Measurements from ENCODE around the gene MAST4. TPM values are rescaled to one million over a fixed set of nuclear protein-coding genes. Genes with fewer than 3 reads are reported as not detected.

MAST4 gene
- total and polyA plus RNA-seq, 2 of the 8 experiments (the other 6 are each of a cell fraction or from before 2014, with no cell fraction given), result 1.5 to 2.6 TPM

DNA sequence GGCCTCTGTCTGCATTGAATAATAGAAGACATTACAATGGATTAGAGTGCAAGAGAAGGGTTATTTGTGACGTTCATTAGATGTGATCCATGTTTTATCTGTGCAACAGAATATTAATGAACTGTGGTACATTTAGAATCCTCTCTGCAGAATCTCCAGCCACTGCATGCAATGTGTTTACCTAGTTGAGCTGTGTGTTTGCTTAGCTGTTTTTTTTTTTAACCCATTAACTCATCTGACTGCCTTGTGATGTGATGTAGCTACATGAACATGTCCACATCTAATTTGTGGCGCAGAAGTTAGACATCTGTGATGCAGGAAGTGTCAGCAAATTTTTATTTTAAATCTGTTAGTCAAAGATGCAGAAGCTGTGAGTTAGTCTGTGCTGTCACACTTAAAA lies 363.5 kb downstream of the MAST4 start:
- no peaks in the 10 kb centered on the region; the same call in 1 of the 2 replicates for H3K23me2 ChIP-seq (ENCODE audit: low read depth, low read length)
- H3K23ac ChIP-seq (ENCODE audit: insufficient read length), result no peak overlapping the region
- FAIRE-seq (no peak), DNase-seq (ENCODE audit: low read depth in 1 of 2, low spot score in 2 of 2) (no peak)
- no peak overlapping the region for H2BK15ac ChIP-seq (ENCODE audit: low read length)
- no peaks in the 10 kb centered on the region for H3K79me2 ChIP-seq (ENCODE audit: control insufficient read depth in 1 of 2, insufficient read depth in 2 of 2, low read length in 2 of 2)
- H3K79me1 ChIP-seq (ENCODE audit: low read depth, low read length), result no peaks in the 10 kb centered on the region
- H4K20me1 ChIP-seq (replicated peaks in 1 of 2; ENCODE audit: control insufficient read depth in 1 of 2, insufficient read depth in 2 of 2, low read length in 2 of 2), result no peaks in the 10 kb centered on the region
- H2AK5ac ChIP-seq (ENCODE audit: low read depth, low read length), result no peak overlapping the region
- no peak overlapping the region for H4K91ac ChIP-seq (replicated peaks; ENCODE audit: insufficient read length, low read length)
- ChIA-PET CTCF (ENCODE audit: partially characterized antibody) (interaction anchor here (1.3 to 5.5 kb wide), 3 partner anchors 10 to 189 kb away, joined by 3 to 23 read pairs (median 3); no protein-coding TSS in a partner anchor), POLR2A (ENCODE audit: partially characterized antibody) (interaction anchor here (1.3 kb wide), 1 partner anchor 8 kb away, joined by 3 read pairs; no protein-coding TSS in a partner anchor)
- H2AFZ ChIP-seq (ENCODE audit: low read length), result no peak overlapping the region
- H3K4me3 ChIP-seq (ENCODE audit: extremely low read depth in 1 of 4, insufficient read depth in 2 of 4, low read depth in 3 of 4, low read length in 4 of 4), result peak overlapping the region in 1 of 4 experiments; percentile 46; a peak in 1 of 8 replicates
- WGBS, 2 experiments (ENCODE audit: extremely low coverage in 1 of 2, insufficient coverage in 1 of 2, insufficient read length in 1 of 2, insufficient replicate concordance in 2 of 2, low coverage in 1 of 2, low lambda C conversion rate in 2 of 2, missing lambda C conversion rate in 1 of 2), result 51% methylated on average over 2 of the region's 2 CpGs; no CpG with 5 or more reads in 1 of the 2 experiments
- no peak overlapping the region for H4K8ac ChIP-seq (ENCODE audit: extremely low read depth, insufficient read depth, low read length)
- H3K18ac ChIP-seq (ENCODE audit: extremely low read depth, low read length), result no peak overlapping the region
- no peak overlapping the region for H3K9ac ChIP-seq (replicated peaks in 1 of 4; ENCODE audit: extremely low read depth in 1 of 4, low read depth in 3 of 4, low read length in 3 of 4)
- peaks cover 0 to 12% (median 10%) of the 10 kb centered on the region in 4 experiments; a peak in 6 of 7 replicates for H3K4me1 ChIP-seq (replicated peaks in 1 of 4; ENCODE audit: control insufficient read depth in 3 of 4, insufficient read depth in 4 of 4, low read length in 3 of 4)
- H2BK5ac ChIP-seq (ENCODE audit: low read depth, low read length), result no peak overlapping the region
- peaks cover 0 to 2% (median 0%) of the 10 kb centered on the region in 4 experiments; a peak in 1 of 7 replicates for H3K27me3 ChIP-seq (replicated peaks in 1 of 4; ENCODE audit: control insufficient read depth in 3 of 4, extremely low read depth in 1 of 4, insufficient read depth in 3 of 4, low read length in 3 of 4)
- no peaks in the 10 kb centered on the region for H3K9me3 ChIP-seq (ENCODE audit: insufficient read depth in 2 of 2, low read depth in 1 of 2, low read length in 1 of 2)
- no peak overlapping the region for H2BK20ac ChIP-seq (ENCODE audit: low read length)
- no peaks in the 10 kb centered on the region for H3K36me3 ChIP-seq (ENCODE audit: control insufficient read depth in 2 of 4, insufficient read depth in 4 of 4, low read length in 3 of 4)
- H3K27ac ChIP-seq (ENCODE audit: low read depth, low read length), result no peak overlapping the region
- H2BK120ac ChIP-seq (replicated peaks; ENCODE audit: low read depth, low read length), result no peak overlapping the region
- H3K14ac ChIP-seq (ENCODE audit: insufficient read length), result no peak overlapping the region
- H3K4me2 ChIP-seq (ENCODE audit: insufficient read depth in 1 of 2, low read depth in 2 of 2, low read length in 2 of 2), result peak overlapping the region; percentile 64 to 91; a peak in 2 of 4 replicates
- H4K5ac ChIP-seq (ENCODE audit: insufficient read length, low read depth, low read length), result no peak overlapping the region
- H3K4ac ChIP-seq (replicated peaks; ENCODE audit: insufficient read length, low read depth, low read length), result no peak overlapping the region
- no peak overlapping the region for H3K56ac ChIP-seq (replicated peaks; ENCODE audit: insufficient read length, low read depth, low read length)
- H2BK12ac ChIP-seq (ENCODE audit: low read depth, low read length), result no peak overlapping the region

Measured in H1 (cell line).